Bronchial epithelial cell (primary cell): ENCODE results near the gene MDM4. TPM values are rescaled to one million over a fixed set of nuclear protein-coding genes. Genes with fewer than 3 reads are reported as not detected.

Source experiments
- DNase-seq: peaks from one replicate; pipeline ENCODE4 v3.0.0-alpha.2; 2010; ENCODE audit warnings: low read depth
- FAIRE-seq: peaks from 2 replicates; lab custom pipeline; 2011; peaks lifted over from hg19 to GRCh38; lab: Jason Lieb, UNC
- H3K27me3 ChIP-seq: 2 replicates; pipeline ENCODE4 v1.5.1; 2011; ENCODE audit warnings: low read length; ENCODE audit not compliant: control insufficient read depth, insufficient read depth
- H3K36me3 ChIP-seq: 2 replicates; pipeline ENCODE4 v1.5.1; 2011; ENCODE audit warnings: low read length; ENCODE audit not compliant: control insufficient read depth, insufficient read depth
- H3K4me3 ChIP-seq: 2 replicates; pipeline ENCODE4 v1.5.1; 2011; ENCODE audit warnings: mild to moderate bottlenecking, low read depth, low read length, control low read depth
- CTCF ChIP-seq: IDR thresholded peaks from 2 replicates; pipeline ENCODE4 v1.5.1; 2011; ENCODE audit warnings: mild to moderate bottlenecking, moderate library complexity, low read length, control low read depth, inconsistent platforms; ENCODE audit not compliant: insufficient read depth, severe bottlenecking
- total RNA-seq: library from RNA; depleted of rRNA; stranded (reverse); fragments of >200 nt; gene quantifications from 2 replicates; pipeline ENCODE4 v1.2.1, GENCODE V29; 2014

MDM4 gene
- total RNA-seq, 1 donor from 2014 or later: 23.4 TPM

- FAIRE-seq (no peak), DNase-seq (no peak)
- no peaks in the 10 kb centered on the region for H3K27me3 ChIP-seq
These were observed 14.0 kb upstream of the MDM4 start for GRCh38 chr1:204502241-204502640.

GRCh38 chr1:204503122-204503912, 12.9 kb upstream of the MDM4 start:
- no peaks in the 10 kb centered on the region for H3K36me3 ChIP-seq
- no peak for FAIRE-seq
- peak; percentile 71 for DNase-seq
- H3K27me3 ChIP-seq: no peaks in the 10 kb centered on the region
- peak; percentile 48 for TF ChIP-seq CTCF
- H3K4me3 ChIP-seq: no peak overlapping the region

More at GRCh38 chr1:204502241-204502640, 14.0 kb upstream of the MDM4 start:
- no peak overlapping the region for H3K4me3 ChIP-seq
- H3K36me3 ChIP-seq: no peaks in the 10 kb centered on the region
- no peak for TF ChIP-seq CTCF

GRCh38 chr1:204503913-204504519, 12.2 kb upstream of the MDM4 start:
- no peak overlapping the region for H3K4me3 ChIP-seq
- H3K27me3 ChIP-seq: no peaks in the 10 kb centered on the region
- TF ChIP-seq CTCF: no peak
- H3K36me3 ChIP-seq: no peaks in the 10 kb centered on the region
- no peak for DNase-seq
- FAIRE-seq: no peak

- no peak for TF ChIP-seq CTCF
- H3K27me3 ChIP-seq: no peaks in the 10 kb centered on the region
- H3K36me3 ChIP-seq: no peaks in the 10 kb centered on the region
- H3K4me3 ChIP-seq: peak overlapping the region; percentile 31
- FAIRE-seq (no peak), DNase-seq (peak; percentile 11)
These were observed 10.5 kb upstream of the MDM4 start for GRCh38 chr1:204505674-204506200.

GRCh38 chr1:204506201-204506968, 9.8 kb upstream of the MDM4 start:
- peak overlapping the region; percentile 42 for H3K4me3 ChIP-seq

More at GRCh38 chr1:204506201-204506968, 9.8 kb upstream of the MDM4 start:
- H3K27me3 ChIP-seq: no peaks in the 10 kb centered on the region
- FAIRE-seq (no peak), DNase-seq (peak; percentile 84)
- no peak for TF ChIP-seq CTCF
- H3K36me3 ChIP-seq: no peaks in the 10 kb centered on the region
